Measurements from ENCODE around the gene SNHG17.

DNA sequence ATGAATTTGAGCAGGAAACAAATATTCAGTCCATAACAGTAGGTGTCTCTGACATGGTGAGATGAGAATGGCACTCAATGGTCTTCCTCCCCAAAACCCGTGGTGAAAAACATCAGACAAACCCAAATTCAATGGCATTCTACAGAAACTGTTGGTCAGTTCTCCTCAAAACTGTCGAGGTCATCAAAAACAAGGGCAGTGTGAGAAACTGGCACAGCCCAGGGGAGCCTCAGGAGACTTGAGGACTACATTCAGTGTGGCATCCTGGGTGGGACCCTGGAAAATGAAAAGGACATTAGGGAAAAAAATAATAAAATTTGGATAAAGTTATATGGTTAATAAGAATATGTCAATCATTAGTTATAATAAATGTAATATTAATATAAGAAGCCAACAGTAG is 48.3 kb downstream of the SNHG17 start:
- no peak for TF ChIP-seq CTCF (IDR thresholded peaks at IDR 0.05)
- no peak for TF ChIP-seq POLR2A (IDR thresholded peaks at IDR 0.05)

Measured in esophagus squamous epithelium (tissue), 4 donors.